ENCODE measurements around the gene SDCCAG8. TPM values are rescaled to one million over a fixed set of nuclear protein-coding genes. Genes with fewer than 3 reads are reported as not detected.

Gene SDCCAG8
- total and polyA plus RNA-seq, 2 of the 8 experiments (the other 6 are each of a cell fraction or from before 2014, with no cell fraction given) = 15.6 to 21.0 TPM

DNA sequence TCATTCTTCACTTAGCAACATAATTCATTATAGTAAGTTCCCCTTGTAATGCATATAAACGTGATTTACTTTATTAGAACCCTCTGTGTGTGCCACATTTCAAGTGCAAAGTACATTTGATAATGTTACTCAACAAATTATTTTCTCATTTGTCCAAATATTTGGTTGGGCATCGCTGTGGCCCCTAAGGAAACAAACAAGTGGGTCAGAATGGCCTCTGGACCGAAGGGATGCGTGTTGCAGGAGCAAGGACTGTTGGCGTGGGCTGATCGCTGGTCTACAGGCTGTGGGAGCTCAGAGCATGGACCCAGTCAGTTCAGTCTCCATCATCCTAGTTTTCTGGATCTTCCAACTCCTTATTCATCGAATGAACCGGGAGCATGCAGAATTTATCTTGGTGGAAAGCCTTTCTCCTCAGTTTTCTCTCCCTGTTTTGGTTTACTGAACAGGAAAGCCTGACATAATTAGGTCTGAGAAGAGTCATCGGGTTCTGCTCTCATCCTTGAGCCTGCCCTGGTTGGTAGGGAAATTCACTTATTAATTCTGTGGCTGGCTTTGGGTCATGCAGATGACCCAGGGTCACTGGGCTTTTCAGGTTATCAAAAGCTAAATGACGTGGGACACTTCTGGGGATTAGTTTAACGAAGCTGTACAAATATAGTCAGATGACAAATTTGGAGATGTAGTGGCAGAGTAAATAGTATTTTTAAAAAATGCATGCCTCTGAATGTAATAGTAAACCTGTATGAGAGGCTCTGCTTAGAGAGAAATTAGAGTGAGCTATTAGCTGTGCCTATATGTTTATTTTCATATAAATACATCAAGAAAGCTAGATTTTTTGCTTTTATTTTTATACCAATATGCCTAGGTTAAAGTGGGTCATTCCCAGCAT, 200.2 kb downstream of the SDCCAG8 start:
- Histone ChIP-seq H4K91ac (replicated peaks; ENCODE audit: insufficient read length, low read length) (no peak overlapping the region), H3K4me1 (replicated peaks in 1 of 4; ENCODE audit: control insufficient read depth in 3 of 4, insufficient read depth in 4 of 4, low read length in 3 of 4) (no peaks in the 10 kb centered on the region), H3K79me1 (ENCODE audit: low read depth, low read length) (no peaks in the 10 kb centered on the region), H2BK15ac (ENCODE audit: low read length) (no peak overlapping the region), H2BK20ac (ENCODE audit: low read length) (no peak overlapping the region), H3K18ac (ENCODE audit: extremely low read depth, low read length) (no peak overlapping the region), H3K27ac (ENCODE audit: low read depth, low read length) (no peak overlapping the region), H3K9ac (replicated peaks in 1 of 4; ENCODE audit: extremely low read depth in 1 of 4, low read depth in 3 of 4, low read length in 3 of 4) (no peak overlapping the region), H3K23ac (ENCODE audit: insufficient read length) (no peak overlapping the region), H3K4me3 (ENCODE audit: extremely low read depth in 1 of 4, insufficient read depth in 2 of 4, low read depth in 3 of 4, low read length in 4 of 4) (no peak overlapping the region), H3K27me3 (replicated peaks in 1 of 4; ENCODE audit: control insufficient read depth in 3 of 4, extremely low read depth in 1 of 4, insufficient read depth in 3 of 4, low read length in 3 of 4) (no peaks in the 10 kb centered on the region), H2BK5ac (ENCODE audit: low read depth, low read length) (no peak overlapping the region), H3K14ac (ENCODE audit: insufficient read length) (no peak overlapping the region), H3K23me2 (ENCODE audit: low read depth, low read length) (no peaks in the 10 kb centered on the region), H3K79me2 (ENCODE audit: control insufficient read depth in 1 of 2, insufficient read depth in 2 of 2, low read length in 2 of 2) (no peaks in the 10 kb centered on the region), H3K4me2 (ENCODE audit: insufficient read depth in 1 of 2, low read depth in 2 of 2, low read length in 2 of 2) (no peak overlapping the region), H2BK12ac (ENCODE audit: low read depth, low read length) (no peak overlapping the region), H2AFZ (ENCODE audit: low read length) (no peak overlapping the region), H2BK120ac (replicated peaks; ENCODE audit: low read depth, low read length) (no peak overlapping the region), H3K36me3 (ENCODE audit: control insufficient read depth in 2 of 4, insufficient read depth in 4 of 4, low read length in 3 of 4) (no peaks in the 10 kb centered on the region), H3K56ac (replicated peaks; ENCODE audit: insufficient read length, low read depth, low read length) (no peak overlapping the region), H4K20me1 (replicated peaks in 1 of 2; ENCODE audit: control insufficient read depth in 1 of 2, insufficient read depth in 2 of 2, low read length in 2 of 2) (no peaks in the 10 kb centered on the region), H3K9me3 (ENCODE audit: insufficient read depth in 2 of 2, low read depth in 1 of 2, low read length in 1 of 2) (no peaks in the 10 kb centered on the region), H4K5ac (ENCODE audit: insufficient read length, low read depth, low read length) (no peak overlapping the region), H3K4ac (replicated peaks; ENCODE audit: insufficient read length, low read depth, low read length) (no peak overlapping the region), H2AK5ac (ENCODE audit: low read depth, low read length) (no peak overlapping the region), H4K8ac (ENCODE audit: extremely low read depth, insufficient read depth, low read length) (no peak overlapping the region; the same call in 1 of the 2 replicates)
- no peak for TF ChIP-seq CBX5 (IDR thresholded peaks at IDR 0.05; ENCODE audit: low read depth, low read length)
- TF ChIP-seq TCF12 (IDR thresholded peaks at IDR 0.05; ENCODE audit: low read depth, low read length) = no peak
- no peak for TF ChIP-seq CREB1 (IDR thresholded peaks at IDR 0.05)
- ChIA-PET POLR2A (ENCODE audit: partially characterized antibody) (no interaction called here), CTCF (ENCODE audit: partially characterized antibody) (interaction anchor here (1.3 kb wide), 1 partner anchor 46 kb away, joined by 4 read pairs; no protein-coding TSS in a partner anchor)
- WGBS, 2 experiments (ENCODE audit: extremely low coverage in 1 of 2, insufficient coverage in 1 of 2, insufficient read length in 1 of 2, insufficient replicate concordance in 2 of 2, low coverage in 1 of 2, low lambda C conversion rate in 2 of 2, missing lambda C conversion rate in 1 of 2) = 92% methylated on average over 11 of the region's 11 CpGs; no CpG with 5 or more reads in 1 of the 2 experiments
- FAIRE-seq (no peak), DNase-seq (ENCODE audit: low read depth in 1 of 2, low spot score in 2 of 2) (no peak)

Measured in H1 (cell line).